Measurements from ENCODE around the gene RNF169. TPM values are rescaled to one million over a fixed set of nuclear protein-coding genes. Genes with fewer than 3 reads are reported as not detected.

The RNF169 gene
- total RNA-seq, 1 donor from 2014 or later, result 21.2 TPM

DNA sequence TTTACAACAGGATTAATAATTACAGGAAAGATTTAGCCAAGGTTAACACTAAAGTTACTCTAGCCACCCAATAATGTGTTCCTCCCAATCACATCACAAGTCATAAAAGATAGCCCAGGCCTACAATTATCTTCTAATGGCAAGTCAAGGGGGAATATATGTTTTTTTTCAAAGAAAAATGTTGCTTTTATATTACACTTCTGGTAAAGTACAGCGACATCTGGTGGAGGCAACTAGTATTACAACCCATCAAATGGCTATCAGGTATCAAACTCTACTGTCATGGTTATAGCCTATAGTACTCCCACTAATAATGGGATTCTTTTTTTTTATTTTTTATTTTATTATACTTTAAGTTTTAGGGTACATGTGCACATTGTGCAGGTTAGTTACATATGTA lies 128.5 kb downstream of the RNF169 start:
- Histone ChIP-seq H3K4me1 (no peaks in the 10 kb centered on the region), H3K27me3 (ENCODE audit: low read depth) (no peaks in the 10 kb centered on the region), H3K36me3 (peaks cover 13% of the 10 kb centered on the region), H3K27ac (no peak overlapping the region), H3K4me3 (no peak overlapping the region), H3K9me3 (peaks cover 27% of the 10 kb centered on the region)
- TF ChIP-seq, protein P1, sequence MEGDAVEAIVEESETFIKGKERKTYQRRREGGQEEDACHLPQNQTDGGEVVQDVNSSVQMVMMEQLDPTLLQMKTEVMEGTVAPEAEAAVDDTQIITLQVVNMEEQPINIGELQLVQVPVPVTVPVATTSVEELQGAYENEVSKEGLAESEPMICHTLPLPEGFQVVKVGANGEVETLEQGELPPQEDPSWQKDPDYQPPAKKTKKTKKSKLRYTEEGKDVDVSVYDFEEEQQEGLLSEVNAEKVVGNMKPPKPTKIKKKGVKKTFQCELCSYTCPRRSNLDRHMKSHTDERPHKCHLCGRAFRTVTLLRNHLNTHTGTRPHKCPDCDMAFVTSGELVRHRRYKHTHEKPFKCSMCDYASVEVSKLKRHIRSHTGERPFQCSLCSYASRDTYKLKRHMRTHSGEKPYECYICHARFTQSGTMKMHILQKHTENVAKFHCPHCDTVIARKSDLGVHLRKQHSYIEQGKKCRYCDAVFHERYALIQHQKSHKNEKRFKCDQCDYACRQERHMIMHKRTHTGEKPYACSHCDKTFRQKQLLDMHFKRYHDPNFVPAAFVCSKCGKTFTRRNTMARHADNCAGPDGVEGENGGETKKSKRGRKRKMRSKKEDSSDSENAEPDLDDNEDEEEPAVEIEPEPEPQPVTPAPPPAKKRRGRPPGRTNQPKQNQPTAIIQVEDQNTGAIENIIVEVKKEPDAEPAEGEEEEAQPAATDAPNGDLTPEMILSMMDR (IDR thresholded peaks at IDR 0.05), result peak; percentile 45
- intact Hi-C loops (cut with DNase I), result no loop called here
- ATAC-seq, result no peak
- DNase-seq, result no peak

Small RNA genes within 50 kb of the gene (microRNA-seq; reads per million reads assigned to microRNA genes)
- not detected for gene MIR4696 (ENCODE audit: borderline number of aligned reads)

Other genes starting within 250 kb of the RNF169 start
- gene POLD3, start 156.3 kb upstream of the RNF169 start, total RNA-seq, result 18.5 TPM
- gene CHRDL2, start 17.4 kb upstream of the RNF169 start, total RNA-seq, result 1.2 TPM
- 10.0 TPM for gene XRRA1, start 200.2 kb downstream of the RNF169 start, total RNA-seq
- gene SPCS2, start 200.4 kb downstream of the RNF169 start, total RNA-seq, result 149 TPM
- 10.7 TPM for gene NEU3, start 240.1 kb downstream of the RNF169 start, total RNA-seq